ENCODE results near the gene TMIGD1.

TMIGD1 gene

GRCh38 chr17:30333503-30334360 lies at the start of gene TMIGD1:
TSS of gene TMIGD1 (minus strand) at chr17:30334057. CDS start at chr17:30332133, 1,924 bp downstream.
- DNase-seq: no peak

GRCh38 chr17:30382345-30382744 lies 48.5 kb upstream of the TMIGD1 start:
- DNase-seq: no peak

- no peak for DNase-seq
These were observed 47.4 kb upstream of the TMIGD1 start for GRCh38 chr17:30381340-30381659.

- no peak for DNase-seq
These were observed 46.9 kb upstream of the TMIGD1 start for GRCh38 chr17:30380643-30381339.

- no peak for DNase-seq
These were observed 46.1 kb upstream of the TMIGD1 start for GRCh38 chr17:30379903-30380381.

- peak; percentile 31 for DNase-seq
These were observed 45.5 kb upstream of the TMIGD1 start for GRCh38 chr17:30379303-30379902.

- peak; percentile 98 for DNase-seq
These were observed 45.0 kb upstream of the TMIGD1 start, which contains the start of gene CPD for GRCh38 chr17:30378825-30379302. TSS of gene CPD (plus strand) at chr17:30378927. CDS start at chr17:30378981, 54 bp downstream.

- DNase-seq: peak; percentile 44
These were observed 44.5 kb upstream of the TMIGD1 start for GRCh38 chr17:30378241-30378824.

GRCh38 chr17:30377574-30378240 lies 43.9 kb upstream of the TMIGD1 start:
- no peak for DNase-seq

- peak; percentile 62 for DNase-seq
These were observed 43.0 kb upstream of the TMIGD1 start for GRCh38 chr17:30376621-30377452.

- no peak for DNase-seq
These were observed 41.8 kb upstream of the TMIGD1 start for GRCh38 chr17:30375661-30376060.

GRCh38 chr17:30372755-30373154 lies 38.9 kb upstream of the TMIGD1 start:
- DNase-seq: no peak

GRCh38 chr17:30369995-30370394 lies 36.1 kb upstream of the TMIGD1 start:
- DNase-seq: no peak

GRCh38 chr17:30368912-30369720 lies 35.3 kb upstream of the TMIGD1 start:
- no peak for DNase-seq

GRCh38 chr17:30366536-30366935 lies 32.7 kb upstream of the TMIGD1 start:
- no peak for DNase-seq

GRCh38 chr17:30363715-30364202 lies 29.9 kb upstream of the TMIGD1 start:
- no peak for DNase-seq

GRCh38 chr17:30361766-30362279 lies 28.0 kb upstream of the TMIGD1 start:
- no peak for DNase-seq

GRCh38 chr17:30360086-30360808 lies 26.4 kb upstream of the TMIGD1 start:
- no peak for DNase-seq

GRCh38 chr17:30358055-30358760 lies 24.4 kb upstream of the TMIGD1 start:
- DNase-seq: no peak
